ENCODE results near the gene EMD.

GRCh38 chrX:154350429-154351182, 28.5 kb upstream of the EMD start:
- TF ChIP-seq CTCF (IDR thresholded peaks at IDR 0.05; ENCODE audit: low read depth, low read length, poor library complexity, severe bottlenecking), result no peak
- TF ChIP-seq EZH2phosphoT487 (IDR thresholded peaks at IDR 0.05; ENCODE audit: borderline replicate concordance, low read length), result no peak
